ENCODE measurements around the gene PHF5A. TPM values are rescaled to one million over a fixed set of nuclear protein-coding genes. Genes with fewer than 3 reads are reported as not detected.

The PHF5A gene
- total RNA-seq (2021) (72.6 and 85.5 TPM in 2 replicates), Bru-seq, nascent RNA (percentile 90 among the genes with signal in this experiment), BruChase-seq, experiment 1, labeled RNA remaining after a 2-hour chase (percentile 88 among the genes with signal in this experiment), BruChase-seq, experiment 2, labeled RNA remaining after a 6-hour chase (percentile 90 among the genes with signal in this experiment)
- long read RNA-seq, transcript PHF5A-201 (4 exons, 1,086 nt) = major isoform, 13 of 19 reads
- long read RNA-seq, partial matches to known transcripts = 1 of 19 reads
- long read RNA-seq, other reads (novel, unspliced or antisense) = 5 of 19 reads

GRCh38 chr22:41468381-41469217, at the start of gene PHF5A, which contains the start of gene ACO2:
Gene PHF5A (minus strand): TSS chr22:41468692. CDS start chr22:41468653, 39 bp downstream.
Gene ACO2 (plus strand): TSS chr22:41469117. CDS start chr22:41469147, 30 bp downstream.
- H3K36me3 ChIP-seq (ENCODE audit: insufficient read depth, low read length, poor library complexity, severe bottlenecking) = peaks cover 42% of the 10 kb centered on the region
- peaks cover 22% of the 10 kb centered on the region for H3K4me1 ChIP-seq (ENCODE audit: insufficient read depth, low read length, poor library complexity, severe bottlenecking)
- peak within 1 kb of the TSS; percentile 98 for H3K27ac ChIP-seq (ENCODE audit: low read depth, low read length, poor library complexity, severe bottlenecking)
- BruUV-seq (replicated peaks) = no TSS peak
- intact Hi-C loops (cut with micrococcal nuclease; ENCODE audit: unreplicated experiment) = no loop called here
- POLR2A ChIA-PET (ENCODE audit: low non-redundant PET) = interaction anchor here (0.6 to 1.4 kb wide), 4 partner anchors 12 to 66 kb away, joined by 3 to 10 read pairs (median 4); no protein-coding TSS in a partner anchor
- H3K9me3 ChIP-seq (ENCODE audit: low read depth, low read length, poor library complexity, severe bottlenecking) = no peaks in the 10 kb centered on the region
- CTCF ChIA-PET = interaction anchor here (1.0 to 1.1 kb wide), 2 partner anchors 65 to 546 kb away, joined by 3 to 6 read pairs; no protein-coding TSS in a partner anchor
- TF ChIP-seq CTCF (conservative IDR thresholded peaks at IDR 0.05; ENCODE audit: low read depth, low read length) = no peak
- TF ChIP-seq EZH2 (IDR thresholded peaks at IDR 0.05; ENCODE audit: borderline replicate concordance, low read depth, low read length, poor library complexity, severe bottlenecking) = no peak
- peak within 1 kb of the TSS; percentile 92 for H3K4me3 ChIP-seq (ENCODE audit: low read depth, low read length, poor library complexity, severe bottlenecking)
- no peaks in the 10 kb centered on the region for H3K27me3 ChIP-seq (replicated peaks; ENCODE audit: insufficient read depth, low read depth, low read length, poor library complexity)
- peak; percentile 98 for DNase-seq (ENCODE audit: low spot score)

GRCh38 chr22:41518048-41518347, 49.5 kb upstream of the PHF5A start:
- TF ChIP-seq EZH2 (IDR thresholded peaks at IDR 0.05; ENCODE audit: borderline replicate concordance, low read depth, low read length, poor library complexity, severe bottlenecking) (no peak), CTCF (conservative IDR thresholded peaks at IDR 0.05; ENCODE audit: low read depth, low read length) (0 out of 2 replicates have a peak, but pooled peaks have one; percentile 6)
- H3K4me1 ChIP-seq (ENCODE audit: insufficient read depth, low read length, poor library complexity, severe bottlenecking) = peaks cover 6% of the 10 kb centered on the region
- H3K9me3 ChIP-seq (ENCODE audit: low read depth, low read length, poor library complexity, severe bottlenecking) = no peaks in the 10 kb centered on the region
- ChIA-PET CTCF (interaction anchor here (0.6 to 2.4 kb wide), 3 partner anchors 43 to 595 kb away, joined by 3 to 17 read pairs (median 9); no protein-coding TSS in a partner anchor), POLR2A (ENCODE audit: low non-redundant PET) (no interaction called here)
- peaks cover 52% of the 10 kb centered on the region for H3K36me3 ChIP-seq (ENCODE audit: insufficient read depth, low read length, poor library complexity, severe bottlenecking)
- no peak overlapping the region for H3K27ac ChIP-seq (ENCODE audit: low read depth, low read length, poor library complexity, severe bottlenecking)
- no TSS peak for BruUV-seq (replicated peaks)
- H3K27me3 ChIP-seq (replicated peaks; ENCODE audit: insufficient read depth, low read depth, low read length, poor library complexity) = no peaks in the 10 kb centered on the region
- intact Hi-C loops (cut with micrococcal nuclease; ENCODE audit: unreplicated experiment) = loop anchor here (10.0 kb wide), 1 partner anchor 593 kb away; no protein-coding TSS in a partner anchor
- H3K4me3 ChIP-seq (ENCODE audit: low read depth, low read length, poor library complexity, severe bottlenecking) = no peak overlapping the region
- DNase-seq (ENCODE audit: low spot score) = no peak

GRCh38 chr22:41517172-41518047, 48.9 kb upstream of the PHF5A start:
- DNase-seq (ENCODE audit: low spot score) = peak; percentile 74
- Histone ChIP-seq H3K4me3 (ENCODE audit: low read depth, low read length, poor library complexity, severe bottlenecking) (no peak overlapping the region), H3K27ac (ENCODE audit: low read depth, low read length, poor library complexity, severe bottlenecking) (no peak overlapping the region), H3K4me1 (ENCODE audit: insufficient read depth, low read length, poor library complexity, severe bottlenecking) (peaks cover 11% of the 10 kb centered on the region), H3K27me3 (replicated peaks; ENCODE audit: insufficient read depth, low read depth, low read length, poor library complexity) (no peaks in the 10 kb centered on the region), H3K36me3 (ENCODE audit: insufficient read depth, low read length, poor library complexity, severe bottlenecking) (peaks cover 55% of the 10 kb centered on the region), H3K9me3 (ENCODE audit: low read depth, low read length, poor library complexity, severe bottlenecking) (no peaks in the 10 kb centered on the region)
- intact Hi-C loops (cut with micrococcal nuclease; ENCODE audit: unreplicated experiment) = loop anchor here (1.0 to 10.0 kb wide), 3 partner anchors 73 to 593 kb away; no protein-coding TSS in a partner anchor
- CTCF ChIA-PET = interaction anchor here (0.7 to 2.4 kb wide), 4 partner anchors 29 to 594 kb away, joined by 5 to 17 read pairs (median 6); no protein-coding TSS in a partner anchor
- TF ChIP-seq EZH2 (IDR thresholded peaks at IDR 0.05; ENCODE audit: borderline replicate concordance, low read depth, low read length, poor library complexity, severe bottlenecking) (no peak), CTCF (conservative IDR thresholded peaks at IDR 0.05; ENCODE audit: low read depth, low read length) (peak; percentile 91)
- POLR2A ChIA-PET (ENCODE audit: low non-redundant PET) = no interaction called here
- BruUV-seq (replicated peaks) = no TSS peak

Data from A673 (cell line).